Esophagus (tissue), 2 donors: ENCODE data around the gene VOPP1. TPM values are rescaled to one million over a fixed set of nuclear protein-coding genes. Genes with fewer than 3 reads are reported as not detected.
A peak's percentile ranks its signal among the peaks of the same experiment; 100 is the strongest.
"Not testable (repeated sequence)": the region's sequence is repeated elsewhere in the genome, so short reads cannot be mapped to it uniquely, and the experiment has no call there.

Source experiments
- H3K27ac ChIP-seq, 2 donors: one replicate each; pipeline ENCODE4 v1.5.1; 2013; ENCODE audit warnings: low read depth in 2 of 2, mild to moderate bottlenecking in 2 of 2, inconsistent platforms in 1 of 2, low read length in 1 of 2, moderate library complexity in 1 of 2
- H3K27me3 ChIP-seq, 2 donors: one replicate each; pipeline ENCODE4 v1.6.1; 2013; ENCODE audit warnings: low read length in 2 of 2, control low read depth in 1 of 2, mild to moderate bottlenecking in 1 of 2; ENCODE audit not compliant: insufficient read depth in 2 of 2, control insufficient read depth in 1 of 2
- H3K36me3 ChIP-seq, 2 donors: one replicate each; pipeline ENCODE4 v1.6.1; 2013; ENCODE audit warnings: low read length in 1 of 2; ENCODE audit not compliant: control insufficient read depth in 2 of 2, insufficient read depth in 2 of 2
- H3K4me1 ChIP-seq, 2 donors: one replicate each; pipeline ENCODE4 v1.6.1; 2013; ENCODE audit warnings: low read length in 1 of 2; ENCODE audit not compliant: control insufficient read depth in 2 of 2, insufficient read depth in 2 of 2
- H3K4me3 ChIP-seq, 2 donors: one replicate each; pipeline ENCODE4 v1.5.1; 2013; ENCODE audit warnings: low read length in 2 of 2, mild to moderate bottlenecking in 2 of 2, low read depth in 1 of 2, moderate library complexity in 1 of 2
- H3K9me3 ChIP-seq, 2 donors: one replicate each; pipeline ENCODE4 v1.6.1; 2013; ENCODE audit warnings: mild to moderate bottlenecking in 2 of 2, low read depth in 1 of 2, low read length in 1 of 2, moderate library complexity in 1 of 2; ENCODE audit not compliant: control insufficient read depth in 2 of 2, insufficient read depth in 1 of 2
- WGBS, 2 donors: extraction: QIAGEN DNeasy Blood & Tissue Kit; methylation state at CpG; one replicate each; pipeline ENCODE4 v1.1.7; 2013; 5-methylcytosine and 5-hydroxymethylcytosine counted together
- polyA plus RNA-seq, 2 donors: library from polyadenylated mRNA; stranded (reverse); fragments of 200-250 nt; gene quantifications; one replicate each; pipeline ENCODE4 v1.2.3, GENCODE V29; 2013
- donor health status: healthy with polysubstance abuse.
- donor health status: Bipolar disorder and iron deficiency.

The VOPP1 gene
- 10 to 100 TPM in 1 of 2 donors, 1 to 10 TPM in 1; 7.5 to 10.8 TPM for polyA plus RNA-seq

DNA sequence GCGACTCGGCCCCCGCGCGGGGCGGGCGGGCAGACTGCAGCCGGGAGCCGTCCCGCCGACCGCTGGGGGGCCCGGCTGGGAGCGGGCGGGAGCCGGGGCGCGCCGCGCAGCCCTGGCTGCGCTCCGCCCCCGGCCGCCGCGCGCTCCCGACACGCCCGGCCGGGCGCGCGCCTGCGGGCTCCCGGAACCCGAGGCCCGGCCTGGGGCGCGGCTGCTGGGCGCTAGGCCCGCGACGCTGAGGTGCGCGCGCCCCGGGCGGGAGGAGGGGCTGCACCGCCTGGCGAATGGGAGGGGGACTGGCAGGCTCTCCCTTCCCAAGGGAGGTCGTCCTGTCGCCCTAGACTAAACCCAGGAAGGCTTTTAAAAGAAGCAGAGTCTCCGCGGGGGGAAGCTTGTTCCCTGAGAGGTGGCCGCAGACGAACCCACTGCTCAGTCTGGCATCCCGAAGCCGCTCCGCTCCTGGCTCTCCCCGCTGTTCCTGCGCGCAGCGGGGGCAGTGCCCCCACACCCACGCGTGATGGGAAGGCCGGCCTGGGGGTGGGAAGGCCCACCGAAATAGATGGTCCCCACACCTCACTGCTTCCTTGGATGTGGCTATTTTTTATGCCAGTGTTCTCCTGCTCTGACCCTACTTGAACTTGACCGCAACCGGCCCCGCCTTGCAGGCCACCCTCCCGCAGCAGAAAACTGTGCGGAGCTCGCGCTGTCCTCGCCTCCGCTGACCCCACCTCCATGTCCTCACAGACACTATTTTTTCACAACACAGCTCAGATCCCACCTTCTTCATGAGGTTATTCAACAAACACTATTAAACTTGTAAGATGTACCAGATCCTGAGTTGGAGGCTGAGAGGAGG lies at the start of gene VOPP1:
TSS of gene VOPP1 (minus strand) at position 125 of the 856 bp plus-strand sequence. CDS start 178 bp downstream, outside the sequence.
- WGBS, 2 donors, result 1% methylated on average over 60 to 77 of the region's 77 CpGs
- H3K9me3 ChIP-seq, result no peaks in the 10 kb centered on the region
- peaks cover 2 to 7% of the 10 kb centered on the region in 2 donors for H3K4me1 ChIP-seq
- no peaks in the 10 kb centered on the region for H3K27me3 ChIP-seq
- no peaks in the 10 kb centered on the region for H3K36me3 ChIP-seq
- peak within 1 kb of the TSS; percentile 77 to 86 for H3K27ac ChIP-seq
- H3K4me3 ChIP-seq, result peak within 1 kb of the TSS; percentile 80 to 91

GRCh38 chr7:55618913-55619312 lies 46.6 kb upstream of the VOPP1 start:
- WGBS, 2 donors, result 85 to 97% methylated on average over 3 of the region's 3 CpGs
- H3K27ac ChIP-seq, result no peak overlapping the region
- H3K27me3 ChIP-seq, result no peaks in the 10 kb centered on the region
- H3K36me3 ChIP-seq, result no peaks in the 10 kb centered on the region
- H3K4me3 ChIP-seq, result no peak overlapping the region
- H3K9me3 ChIP-seq, result peaks cover 0 to 2% of the 10 kb centered on the region in 2 donors
- no peaks in the 10 kb centered on the region for H3K4me1 ChIP-seq

- 32 to 36% methylated on average over 2 of the region's 2 CpGs for WGBS, 2 donors
- not testable (repeated sequence) for H3K27me3 ChIP-seq, H3K36me3 ChIP-seq
Observed at GRCh38 chr7:55614365-55615064, 42.2 kb upstream of the VOPP1 start.

DNA sequence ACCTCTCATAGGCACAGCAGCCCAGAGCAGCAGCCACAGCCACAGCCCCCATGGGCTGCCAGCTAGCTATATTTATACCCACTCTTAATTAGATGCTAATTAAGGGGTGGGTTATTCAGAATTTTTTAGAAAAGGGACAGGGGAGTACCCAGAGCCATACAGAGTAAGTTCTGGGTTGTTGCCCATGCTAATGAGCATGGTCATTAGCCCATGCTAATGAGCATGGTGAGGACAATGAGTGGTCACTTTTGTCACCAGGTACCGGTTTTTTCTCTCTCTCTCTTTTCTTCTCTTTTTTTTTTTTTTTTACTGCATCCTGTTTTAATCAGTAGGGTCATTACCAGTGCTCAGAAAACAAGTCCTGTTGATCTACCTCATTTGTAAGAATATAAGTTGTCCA lies 37.4 kb upstream of the VOPP1 start:
- H3K4me3 ChIP-seq, H3K36me3 ChIP-seq, H3K4me1 ChIP-seq, H3K9me3 ChIP-seq, H3K27ac ChIP-seq, H3K27me3 ChIP-seq: not testable (repeated sequence)
- 61 to 78% methylated on average over 1 of the region's 1 CpG for WGBS, 2 donors

More at GRCh38 chr7:55614365-55615064, 42.2 kb upstream of the VOPP1 start:
- H3K4me1 ChIP-seq, H3K9me3 ChIP-seq, H3K27ac ChIP-seq, H3K4me3 ChIP-seq: not testable (repeated sequence)

DNA sequence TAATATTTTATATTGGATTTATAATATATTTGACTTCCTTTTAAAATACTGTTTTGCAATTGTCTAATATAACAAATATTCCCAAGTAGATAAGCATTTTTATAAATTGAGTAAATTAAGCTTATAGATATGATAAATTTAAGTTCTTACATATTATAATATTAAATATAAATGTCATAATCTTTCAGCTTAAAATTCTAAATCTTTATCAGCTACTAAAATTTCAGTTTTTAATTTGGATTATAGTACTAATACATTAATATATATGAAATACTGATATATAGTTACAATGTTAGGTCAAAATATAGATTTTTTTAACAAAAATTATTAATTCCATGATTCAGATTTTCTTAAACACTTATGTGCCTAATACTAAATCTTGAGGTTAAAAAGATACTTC lies 33.4 kb upstream of the VOPP1 start:
- not testable (repeated sequence) for H3K9me3 ChIP-seq, H3K4me3 ChIP-seq, H3K36me3 ChIP-seq, H3K27me3 ChIP-seq, H3K4me1 ChIP-seq, H3K27ac ChIP-seq

DNA sequence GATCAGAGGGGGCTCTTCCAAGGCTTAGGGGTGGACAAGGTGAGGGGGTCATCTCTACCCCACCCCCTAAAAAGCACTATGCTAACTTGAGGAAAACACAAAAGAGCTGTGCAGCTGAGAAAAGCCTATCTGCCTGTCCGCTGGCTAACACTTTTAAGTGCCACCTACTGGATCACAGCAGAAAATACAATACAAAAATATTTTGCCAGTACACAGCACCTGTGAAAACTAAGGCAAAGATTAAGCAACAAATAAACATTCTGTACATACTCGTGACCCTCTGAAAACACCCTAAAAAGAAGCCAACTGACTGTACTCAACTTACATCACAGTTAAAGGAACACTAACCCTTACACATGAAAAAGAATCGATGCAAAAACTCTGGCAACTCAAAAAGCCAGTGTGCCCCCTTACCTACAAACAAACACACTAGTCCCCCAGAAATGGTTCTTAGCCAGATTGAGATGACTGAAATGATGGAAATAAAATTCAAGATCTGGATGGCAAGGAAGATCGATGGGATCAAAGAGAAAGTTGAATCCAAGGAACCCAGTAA lies 25.7 kb upstream of the VOPP1 start:
- H3K9me3 ChIP-seq, H3K27me3 ChIP-seq, H3K4me3 ChIP-seq, H3K27ac ChIP-seq, H3K4me1 ChIP-seq, H3K36me3 ChIP-seq: not testable (repeated sequence)
- 45 to 50% methylated on average over 4 of the region's 4 CpGs for WGBS, 2 donors

DNA sequence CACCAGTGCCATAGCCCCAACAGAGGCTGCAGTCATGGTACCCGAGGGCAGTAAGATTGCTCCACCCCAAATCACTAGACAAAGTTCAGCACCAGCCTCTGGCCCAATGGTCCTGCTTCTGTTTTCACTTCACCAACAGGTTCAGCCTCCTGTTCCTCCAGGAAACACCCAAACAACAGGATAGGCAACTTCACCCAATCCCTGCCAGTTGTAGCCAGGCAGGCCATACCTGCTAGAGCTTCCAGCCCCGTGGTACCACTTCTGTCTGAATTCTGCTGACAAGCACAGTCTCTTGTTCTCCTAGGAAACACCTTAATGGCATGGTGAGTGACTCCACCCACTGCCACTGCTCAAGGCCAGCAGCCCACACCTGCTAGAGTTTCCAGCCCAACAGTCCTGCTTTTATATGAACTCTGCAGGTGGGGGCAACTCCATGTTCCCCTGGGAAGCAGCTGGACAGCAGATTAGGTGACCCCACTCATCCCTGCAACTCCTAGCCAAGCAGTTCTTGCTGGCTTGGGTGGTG lies 25.0 kb upstream of the VOPP1 start:
- WGBS, 2 donors, result 39 to 42% methylated on average over 2 of the region's 2 CpGs
- not testable (repeated sequence) for H3K27ac ChIP-seq, H3K4me3 ChIP-seq, H3K27me3 ChIP-seq, H3K9me3 ChIP-seq, H3K36me3 ChIP-seq, H3K4me1 ChIP-seq

DNA sequence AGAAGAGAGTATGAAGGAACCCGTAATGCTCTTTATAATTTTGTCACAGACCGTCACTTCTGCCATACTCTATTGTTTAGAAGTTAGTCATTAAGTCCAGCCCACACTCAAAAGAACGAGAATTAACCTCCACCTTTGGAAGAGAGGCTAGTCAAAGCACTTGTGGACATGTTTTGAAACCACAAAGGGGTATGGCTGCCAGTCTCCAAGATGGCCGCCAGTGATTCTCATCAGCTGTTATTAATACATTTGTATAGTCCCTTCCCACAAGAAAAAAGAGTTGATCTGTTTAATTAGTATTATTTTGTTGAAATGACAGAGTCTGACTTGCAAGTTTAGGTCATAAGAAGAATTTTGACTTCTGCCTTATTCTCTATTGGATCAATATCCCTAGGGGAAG lies 23.2 kb upstream of the VOPP1 start:
- H3K27me3 ChIP-seq, result peaks cover 0 to 5% of the 10 kb centered on the region in 2 donors
- no peak overlapping the region for H3K4me3 ChIP-seq
- no peak overlapping the region for H3K27ac ChIP-seq
- H3K36me3 ChIP-seq, result no peaks in the 10 kb centered on the region
- WGBS, 2 donors, result 75 to 81% methylated on average over 4 of the region's 4 CpGs
- H3K4me1 ChIP-seq, result peaks cover 0 to 7% of the 10 kb centered on the region in 2 donors
- no peaks in the 10 kb centered on the region for H3K9me3 ChIP-seq

DNA sequence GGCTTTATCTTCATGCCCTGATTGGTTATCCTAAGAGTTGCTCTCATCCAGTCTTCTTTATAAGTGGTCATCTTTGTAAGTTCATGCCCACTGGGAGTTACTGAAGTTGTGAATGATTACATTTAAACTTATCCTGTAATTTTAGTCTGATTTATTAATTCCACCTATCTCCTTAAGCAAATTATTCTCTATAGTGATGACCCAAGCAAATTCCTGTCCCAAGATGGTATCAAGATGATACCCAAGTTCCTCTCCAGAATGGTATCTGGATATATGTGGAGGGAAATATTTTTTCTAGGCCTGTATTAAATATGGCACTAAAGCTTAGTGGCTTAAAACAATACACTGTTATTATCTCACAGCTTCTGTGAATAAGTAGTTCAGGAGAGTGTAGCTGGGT lies 22.6 kb upstream of the VOPP1 start:
- H3K27ac ChIP-seq, result no peak overlapping the region
- peaks cover 0 to 7% of the 10 kb centered on the region in 2 donors for H3K4me1 ChIP-seq
- H3K36me3 ChIP-seq, result no peaks in the 10 kb centered on the region
- peaks cover 0 to 5% of the 10 kb centered on the region in 2 donors for H3K27me3 ChIP-seq
- H3K4me3 ChIP-seq, result no peak overlapping the region
- no peaks in the 10 kb centered on the region for H3K9me3 ChIP-seq
